HG03565 (cell line): ENCODE results near the gene DCTPP1.

Source experiments
- ATAC-seq: cut with Tn5 transposase; IDR thresholded peaks from one replicate; pipeline ENCODE4 v1.9.1; 2021; ENCODE audit warnings: mild to moderate bottlenecking, moderate library complexity; ENCODE audit not compliant: unreplicated experiment

DCTPP1 gene

GRCh38 chr16:30447512-30448226 lies 17.8 kb upstream of the DCTPP1 start:
- no peak for ATAC-seq

GRCh38 chr16:30446203-30446595 lies 16.4 kb upstream of the DCTPP1 start:
- ATAC-seq = no peak

GRCh38 chr16:30445408-30446202 lies 15.8 kb upstream of the DCTPP1 start, which contains the start of gene SEPHS2:
SEPHS2 (minus strand) TSS chr16:30445874; CDS start chr16:30445727, 147 bp downstream.
- peak; percentile 74 for ATAC-seq

GRCh38 chr16:30445149-30445407 lies 15.2 kb upstream of the DCTPP1 start:
- no peak for ATAC-seq

- no peak for ATAC-seq
These were observed 14.7 kb upstream of the DCTPP1 start for GRCh38 chr16:30444231-30445148.

- ATAC-seq = no peak
These were observed 13.8 kb upstream of the DCTPP1 start for GRCh38 chr16:30443631-30444030.

GRCh38 chr16:30439720-30440348 lies 10.0 kb upstream of the DCTPP1 start:
- no peak for ATAC-seq

- ATAC-seq = no peak
These were observed 9.0 kb upstream of the DCTPP1 start for GRCh38 chr16:30438835-30439234.

- no peak for ATAC-seq
These were observed 7.7 kb upstream of the DCTPP1 start for GRCh38 chr16:30437511-30438046.

GRCh38 chr16:30434852-30435251 lies 5.0 kb upstream of the DCTPP1 start:
- no peak for ATAC-seq

- no peak for ATAC-seq
These were observed 669 bp upstream of the DCTPP1 start for GRCh38 chr16:30430428-30430970.

- no peak for ATAC-seq
These were observed 482 bp downstream of the DCTPP1 start for GRCh38 chr16:30429418-30429677.

GRCh38 chr16:30428055-30428454 lies 1.8 kb downstream of the DCTPP1 start:
- no peak for ATAC-seq

GRCh38 chr16:30421010-30421409 lies 8.8 kb downstream of the DCTPP1 start:
- no peak for ATAC-seq

- no peak for ATAC-seq
These were observed 11.3 kb downstream of the DCTPP1 start for GRCh38 chr16:30418350-30419181.

- ATAC-seq = peak; percentile 80
These were observed 12.1 kb downstream of the DCTPP1 start for GRCh38 chr16:30417529-30418349.

- no peak for ATAC-seq
These were observed 13.0 kb downstream of the DCTPP1 start for GRCh38 chr16:30416624-30417528.

- ATAC-seq = no peak
These were observed 13.7 kb downstream of the DCTPP1 start for GRCh38 chr16:30416047-30416603.
